H1 (cell line): Measurements from ENCODE around the gene RABEP1. TPM values are rescaled to one million over a fixed set of nuclear protein-coding genes. Genes with fewer than 3 reads are reported as not detected.

Experiments
- TCF12 ChIP-seq: IDR thresholded peaks from 2 replicates; pipeline ENCODE4 v1.6.1; 2011; ENCODE audit warnings: low read depth, mild to moderate bottlenecking, low read length
- polyA plus RNA-seq, 7 experiments: library from polyadenylated mRNA; depleted of rRNA in 3 of 7; stranded (reverse) in 5 of 7; unstranded in 2 of 7; fragments of >200 nt in 5 of 7; fragments of 200-250 nt in 2 of 7; gene quantifications; 1 replicate in 5 of 7; 2 replicates in 1 of 7; 4 replicates in 1 of 7; pipeline versions ENCODE4 v1.2.1 to v1.2.3, GENCODE V29; 2011 to 2013; ENCODE audit warnings: missing spikeins in 2 of 7, mixed read lengths in 2 of 7
- total RNA-seq: library from RNA; stranded (reverse); fragmentation: NEBNext Ultra II Directional; extraction: Animal tissue kit (Norgen Biotek cat#: 25700); gene quantifications from 2 replicates; pipeline ENCODE4 v1.2.1, GENCODE V29; 2021

Gene RABEP1
- total and polyA plus RNA-seq, 2 of the 8 experiments (the other 6 are each of a cell fraction or from before 2014, with no cell fraction given) = 8.5 to 52.3 TPM

GRCh38 chr17:5365831-5366230 is 83.7 kb downstream of the RABEP1 start (continued):
- no peak for TF ChIP-seq TCF12
- TF ChIP-seq, all 59 proteins: peak for 0
